Effector memory CD8-positive, alpha-beta T cell (primary cell): Measurements from ENCODE around the gene TJP3.
"Not testable (repeated sequence)": the region's sequence is repeated elsewhere in the genome, so short reads cannot be mapped to it uniquely, and the experiment has no call there.

Source experiments
- ATAC-seq: fragments of 150-1000 bp; cut with Tn5 transposase; replicated peaks from 2 replicates; pipeline ENCODE4 v1.10.0; 2021; ENCODE audit warnings: mild to moderate bottlenecking, moderate library complexity
- DNase-seq, 3 experiments: peaks; one replicate each; pipeline ENCODE4 v3.0.0; 2021
- H3K27ac Mint-ChIP-seq, 2 donors: one replicate each; pipeline ENCODE4 v1.8.0; 2022; ENCODE audit warnings: mild to moderate bottlenecking in 2 of 2, mixed read lengths in 2 of 2, moderate library complexity in 2 of 2
- H3K27me3 Mint-ChIP-seq, 2 donors: one replicate each; pipeline ENCODE4 v1.8.0; 2022; ENCODE audit warnings: mixed read lengths in 2 of 2
- H3K36me3 Mint-ChIP-seq: one replicate; pipeline ENCODE4 v1.8.0; 2022; ENCODE audit warnings: mild to moderate bottlenecking, moderate library complexity, mixed read lengths; ENCODE audit not compliant: insufficient read depth
- H3K4me1 Mint-ChIP-seq, 2 donors: one replicate each; pipeline ENCODE4 v1.8.0; 2022; ENCODE audit warnings: low read depth in 2 of 2, mixed read lengths in 2 of 2
- H3K4me3 Mint-ChIP-seq, 2 donors: one replicate each; pipeline ENCODE4 v1.8.0; 2022; ENCODE audit warnings: mild to moderate bottlenecking in 2 of 2, mixed read lengths in 2 of 2, moderate library complexity in 2 of 2
- H3K9me3 Mint-ChIP-seq, 2 donors: one replicate each; pipeline ENCODE4 v1.8.0; 2022; ENCODE audit warnings: mixed read lengths in 2 of 2

Gene TJP3

DNA sequence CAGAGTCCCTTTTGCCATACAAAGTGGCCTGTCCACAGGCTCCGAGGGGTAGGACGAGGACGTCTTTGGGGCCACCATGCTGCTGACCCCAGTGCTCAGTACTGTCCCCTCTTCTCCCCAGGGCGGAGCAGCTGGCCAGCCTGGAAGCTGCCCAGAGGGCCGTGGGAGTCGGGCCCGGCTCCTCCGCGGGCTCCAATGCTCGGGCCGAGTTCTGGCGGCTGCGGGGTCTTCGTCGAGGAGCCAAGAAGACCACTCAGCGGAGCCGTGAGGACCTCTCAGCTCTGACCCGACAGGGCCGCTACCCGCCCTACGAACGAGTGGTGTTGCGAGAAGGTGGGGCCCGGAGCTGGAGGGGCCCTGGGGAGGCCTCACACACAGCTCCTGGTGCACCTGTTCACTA is 32.2 kb downstream of the TJP3 start:
- no peaks in the 10 kb centered on the region for H3K9me3 Mint-ChIP-seq
- peaks cover 0 to 6% of the 10 kb centered on the region in 2 donors for H3K27me3 Mint-ChIP-seq

GRCh38 chr19:3743486-3743885 is 35.3 kb downstream of the TJP3 start:
- no peak for DNase-seq
- Mint-ChIP-seq H3K36me3 (no peaks in the 10 kb centered on the region), H3K27ac (no peak overlapping the region)

More for the DNA sequence above, 32.2 kb downstream of the TJP3 start:
- Mint-ChIP-seq H3K36me3 (peaks cover 4% of the 10 kb centered on the region), H3K4me3 (no peak overlapping the region), H3K27ac (no peak overlapping the region), H3K4me1 (no peaks in the 10 kb centered on the region)
- no peak for ATAC-seq
- no peak for DNase-seq

DNA sequence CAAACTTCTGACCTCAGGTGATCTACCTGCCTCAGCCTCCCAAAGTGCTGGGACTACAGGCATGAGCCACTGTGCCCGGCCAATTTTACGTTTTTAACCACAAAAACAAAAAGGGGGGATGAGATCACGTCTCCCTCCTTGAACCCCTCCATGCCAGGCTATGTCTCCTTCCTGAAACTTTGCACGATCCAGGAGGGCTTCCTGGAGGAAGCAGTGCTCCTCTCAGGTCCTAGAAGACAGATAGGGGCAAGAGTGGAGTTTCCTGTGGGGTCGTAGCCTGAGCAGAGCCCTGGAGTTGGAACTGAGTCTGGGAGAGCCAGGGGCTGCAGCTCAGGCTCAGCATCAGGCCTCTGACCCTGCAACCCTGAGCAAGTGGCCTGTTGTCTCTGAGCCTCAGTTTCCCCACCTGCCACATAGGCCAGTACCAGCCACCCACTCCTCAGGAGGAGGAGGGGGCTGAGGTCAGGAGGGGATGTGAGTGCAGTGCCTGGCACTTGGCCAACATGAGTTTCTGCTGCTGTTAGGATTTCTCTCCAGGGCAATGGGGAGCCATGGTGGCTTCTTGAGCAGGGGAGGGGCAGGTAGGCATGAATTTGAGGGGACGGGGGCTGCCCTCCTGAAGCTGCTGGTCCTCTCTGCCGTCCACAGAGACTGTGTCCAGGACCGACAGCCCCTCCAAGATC is 37.3 kb downstream of the TJP3 start:
- ATAC-seq (no peak), DNase-seq (no peak)
- no peak overlapping the region for H3K27ac Mint-ChIP-seq
- H3K4me3 Mint-ChIP-seq: no peak overlapping the region
- no peaks in the 10 kb centered on the region for H3K27me3 Mint-ChIP-seq
- H3K9me3 Mint-ChIP-seq: no peaks in the 10 kb centered on the region
- peaks cover 6% of the 10 kb centered on the region for H3K36me3 Mint-ChIP-seq
- H3K4me1 Mint-ChIP-seq: no peaks in the 10 kb centered on the region

More at GRCh38 chr19:3743486-3743885, 35.3 kb downstream of the TJP3 start:
- H3K27me3 Mint-ChIP-seq: no peaks in the 10 kb centered on the region
- no peaks in the 10 kb centered on the region for H3K4me1 Mint-ChIP-seq
- H3K4me3 Mint-ChIP-seq: no peak overlapping the region
- no peak for ATAC-seq
- no peaks in the 10 kb centered on the region for H3K9me3 Mint-ChIP-seq

GRCh38 chr19:3746371-3747056 is 38.3 kb downstream of the TJP3 start:
- H3K27me3 Mint-ChIP-seq: no peaks in the 10 kb centered on the region
- DNase-seq (no peak), ATAC-seq (no peak)
- peak overlapping the region in 1 of 2 donors; percentile 25 for H3K27ac Mint-ChIP-seq
- no peak overlapping the region for H3K4me3 Mint-ChIP-seq
- no peaks in the 10 kb centered on the region for H3K4me1 Mint-ChIP-seq
- no peaks in the 10 kb centered on the region for H3K9me3 Mint-ChIP-seq
- peaks cover 10% of the 10 kb centered on the region for H3K36me3 Mint-ChIP-seq

DNA sequence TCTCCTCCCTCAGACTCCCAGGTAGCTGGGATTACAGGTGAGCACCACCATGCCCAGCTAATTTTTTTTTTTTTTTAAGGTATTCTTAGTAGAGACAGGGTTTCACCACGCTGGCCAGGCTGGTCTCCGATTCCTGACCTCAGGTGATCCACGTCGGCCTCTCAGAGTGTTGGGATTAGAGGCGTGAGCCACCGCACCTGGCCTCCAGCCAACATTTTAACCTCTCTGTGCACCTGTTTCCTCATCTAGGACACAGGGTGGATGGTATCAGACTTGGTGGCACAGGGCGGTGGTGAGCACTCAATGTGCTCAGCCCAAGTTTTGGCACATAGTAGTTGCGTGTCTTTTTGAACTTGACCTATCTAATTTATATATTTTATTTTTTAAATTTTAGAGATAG is 40.8 kb downstream of the TJP3 start:
- H3K9me3 Mint-ChIP-seq: no peaks in the 10 kb centered on the region
- no peak overlapping the region for H3K4me3 Mint-ChIP-seq
- H3K27ac Mint-ChIP-seq: no peak overlapping the region
- peaks cover 10% of the 10 kb centered on the region for H3K36me3 Mint-ChIP-seq
- H3K4me1 Mint-ChIP-seq: no peaks in the 10 kb centered on the region
- no peak for ATAC-seq
- no peaks in the 10 kb centered on the region for H3K27me3 Mint-ChIP-seq
- DNase-seq: no peak

- Mint-ChIP-seq H3K4me1 (peaks cover 5 to 6% of the 10 kb centered on the region in 2 donors), H3K36me3 (peaks cover 10% of the 10 kb centered on the region), H3K9me3 (no peaks in the 10 kb centered on the region), H3K27ac (no peak overlapping the region), H3K4me3 (no peak overlapping the region), H3K27me3 (no peaks in the 10 kb centered on the region)
- ATAC-seq (no peak), DNase-seq (no peak)
These were observed 42.0 kb downstream of the TJP3 start for GRCh38 chr19:3750211-3750610.

GRCh38 chr19:3751236-3751635 is 43.1 kb downstream of the TJP3 start:
- Mint-ChIP-seq H3K36me3 (peaks cover 15% of the 10 kb centered on the region), H3K4me1 (peaks cover 9 to 15% of the 10 kb centered on the region in 2 donors), H3K27ac (no peak overlapping the region), H3K27me3 (no peaks in the 10 kb centered on the region), H3K4me3 (no peak overlapping the region), H3K9me3 (no peaks in the 10 kb centered on the region)
- no peak for DNase-seq
- no peak for ATAC-seq

DNA sequence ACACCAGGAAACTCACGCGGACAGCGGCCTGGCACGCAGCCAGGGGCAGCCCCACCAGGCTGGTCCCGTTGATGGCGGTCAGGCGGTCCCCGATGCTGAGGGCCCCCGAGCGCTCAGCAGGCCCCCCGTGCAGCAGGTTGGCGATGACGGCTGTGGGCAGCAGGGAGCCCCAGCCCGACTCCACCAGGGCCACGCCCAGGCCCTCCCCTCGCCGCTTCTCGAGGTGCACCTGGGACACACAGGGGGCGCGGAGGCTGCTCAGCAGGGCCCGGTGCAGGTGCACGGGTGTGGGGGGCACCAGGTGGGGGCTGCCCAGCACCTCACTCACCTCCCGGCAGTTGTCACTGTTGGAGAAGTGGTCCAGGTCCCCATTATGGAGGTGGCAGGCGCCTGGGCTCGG is 44.3 kb downstream of the TJP3 start:
- H3K4me3 Mint-ChIP-seq: no peak overlapping the region
- peaks cover 22% of the 10 kb centered on the region for H3K36me3 Mint-ChIP-seq

GRCh38 chr19:3753631-3754410 is 45.6 kb downstream of the TJP3 start:
- Mint-ChIP-seq H3K27ac (peak overlapping the region in 1 of 2 donors; percentile 70), H3K36me3 (peaks cover 30% of the 10 kb centered on the region), H3K4me1 (peaks cover 9 to 15% of the 10 kb centered on the region in 2 donors), H3K9me3 (no peaks in the 10 kb centered on the region), H3K4me3 (no peak overlapping the region), H3K27me3 (no peaks in the 10 kb centered on the region)
- no peak for DNase-seq
- ATAC-seq: no peak

More for the DNA sequence above, 44.3 kb downstream of the TJP3 start:
- ATAC-seq (no peak), DNase-seq (no peak)
- Mint-ChIP-seq H3K9me3 (no peaks in the 10 kb centered on the region), H3K4me1 (peaks cover 9 to 15% of the 10 kb centered on the region in 2 donors), H3K27me3 (no peaks in the 10 kb centered on the region), H3K27ac (no peak overlapping the region)

DNA sequence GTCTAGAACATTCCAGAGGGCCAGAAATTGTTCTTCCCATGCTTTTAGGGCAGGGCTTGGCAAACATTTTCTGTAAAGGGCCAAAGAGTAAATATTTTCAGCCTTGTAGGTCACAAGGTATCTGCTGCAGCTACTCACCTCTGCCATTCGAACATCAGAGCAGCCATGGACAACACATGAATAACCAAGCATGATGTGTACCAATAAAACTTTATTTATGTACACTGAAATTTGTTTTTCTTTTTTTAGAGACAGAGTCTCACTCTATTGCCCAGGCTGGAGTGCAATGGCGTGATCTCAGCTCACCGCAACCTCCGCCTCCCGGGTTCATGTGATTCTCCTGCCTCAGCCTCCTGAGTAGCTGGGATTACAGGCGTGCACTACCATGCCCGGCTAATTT is 49.5 kb downstream of the TJP3 start:
- not testable (repeated sequence) for H3K9me3 Mint-ChIP-seq, H3K4me3 Mint-ChIP-seq, ATAC-seq, H3K27me3 Mint-ChIP-seq, DNase-seq, H3K27ac Mint-ChIP-seq
- peaks cover 43% of the 10 kb centered on the region for H3K36me3 Mint-ChIP-seq
- peaks cover 26 to 33% of the 10 kb centered on the region in 2 donors for H3K4me1 Mint-ChIP-seq

DNA sequence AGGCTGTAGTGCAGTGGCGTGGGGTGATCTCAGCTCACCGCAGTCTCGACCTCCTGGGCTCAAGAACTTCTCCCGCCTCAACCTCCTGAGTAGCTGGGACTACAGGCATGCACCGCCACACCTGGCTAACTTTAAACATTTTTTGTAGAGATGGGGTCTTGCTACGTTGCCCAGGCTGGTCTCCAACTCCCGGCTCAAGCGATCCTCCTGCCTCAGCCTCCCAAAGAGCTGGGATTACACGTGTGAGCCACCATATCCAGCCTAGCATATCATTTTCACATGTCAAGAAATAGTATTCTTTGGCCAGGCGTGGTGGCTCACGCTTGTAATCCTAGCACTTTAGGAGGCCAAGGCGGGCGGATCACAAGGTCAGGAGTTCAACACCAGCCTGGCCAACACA is 50.1 kb downstream of the TJP3 start:
- peaks cover 49% of the 10 kb centered on the region for H3K36me3 Mint-ChIP-seq
- H3K4me1 Mint-ChIP-seq: peaks cover 31 to 39% of the 10 kb centered on the region in 2 donors
- ATAC-seq, DNase-seq, H3K4me3 Mint-ChIP-seq, H3K27me3 Mint-ChIP-seq, H3K27ac Mint-ChIP-seq, H3K9me3 Mint-ChIP-seq: not testable (repeated sequence)

- Mint-ChIP-seq H3K27ac (peak overlapping the region in 1 of 2 donors; percentile 100), H3K4me1 (peaks cover 31 to 38% of the 10 kb centered on the region in 2 donors), H3K9me3 (peaks cover 0 to 3% of the 10 kb centered on the region in 2 donors), H3K27me3 (no peaks in the 10 kb centered on the region), H3K36me3 (peaks cover 56% of the 10 kb centered on the region), H3K4me3 (peak overlapping the region; percentile 37 to 98)
- no peak for ATAC-seq
- DNase-seq: no peak
These were observed 51.5 kb downstream of the TJP3 start for GRCh38 chr19:3759482-3760254.

DNA sequence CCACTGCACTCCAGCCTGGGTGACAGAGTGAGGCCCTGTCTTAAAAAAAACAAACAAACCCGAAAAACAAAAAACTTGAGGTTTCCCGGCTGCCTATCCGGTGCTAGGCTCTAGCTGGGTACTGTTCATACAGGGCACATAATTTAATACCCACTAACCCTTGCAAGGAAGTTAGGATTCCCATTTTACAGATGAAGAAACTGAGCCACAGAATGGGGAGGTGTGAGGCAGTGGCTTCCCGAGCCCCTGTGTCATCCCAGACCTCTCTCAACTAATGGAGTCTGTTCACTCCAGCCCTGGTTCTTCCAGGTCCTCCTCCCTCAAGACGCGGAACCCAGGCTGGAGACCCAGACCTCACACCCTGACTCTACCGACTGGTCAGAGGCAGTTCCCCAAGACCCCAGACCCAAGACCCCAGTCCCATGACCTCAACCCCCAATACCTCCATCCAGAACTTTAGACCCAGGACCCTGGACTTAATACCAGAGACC is 52.7 kb downstream of the TJP3 start:
- H3K36me3 Mint-ChIP-seq: peaks cover 62% of the 10 kb centered on the region
- ATAC-seq (peak; percentile 11), DNase-seq (peak in 2 of 3 experiments; percentile 23 to 27)
- peaks cover 0 to 3% of the 10 kb centered on the region in 2 donors for H3K9me3 Mint-ChIP-seq
- peak overlapping the region; percentile 98 to 99 for H3K4me3 Mint-ChIP-seq
- H3K27ac Mint-ChIP-seq: peak overlapping the region; percentile 100
- peaks cover 22 to 27% of the 10 kb centered on the region in 2 donors for H3K4me1 Mint-ChIP-seq
- no peaks in the 10 kb centered on the region for H3K27me3 Mint-ChIP-seq
